C4-2B (cell line): ENCODE data around the gene C6orf52.

Experiments used
- CTCF ChIP-seq: fragments of 450-650 bp; conservative IDR thresholded peaks from 2 replicates; pipeline ENCODE4 v1.5.1; 2017; ENCODE audit warnings: mild to moderate bottlenecking
- ZFX ChIP-seq: fragments of 450-650 bp; IDR thresholded peaks from 2 replicates; pipeline ENCODE4 v1.6.1; 2017

GRCh38 chr6:10720265-10720959, 26.0 kb upstream of the C6orf52 start:
- TF ChIP-seq CTCF (no peak), ZFX (no peak)
